DND-41 (cell line): ENCODE measurements around the gene FBXO5.
A peak's percentile ranks its signal among the peaks of the same experiment; 100 is the strongest.

Source experiments
- ATAC-seq: fragments of 200-7000 bp; cut with Tn5 transposase; 3 replicates; pipeline ENCODE4 v1.9.1; 2021; ENCODE audit warnings: low read depth; ENCODE audit not compliant: insufficient read depth
- DNase-seq: peaks from one replicate; pipeline ENCODE4 v3.0.0-alpha.2; 2020
- H2AFZ ChIP-seq: 2 replicates; pipeline ENCODE4 v1.6.0; 2012; ENCODE audit warnings: low read depth, low read length
- H3K27ac ChIP-seq: 2 replicates; pipeline ENCODE4 v1.5.1; 2012; ENCODE audit warnings: low read length, inconsistent platforms
- H3K27me3 ChIP-seq: fragments of 200-600 bp; sonication (generic); 2 replicates; pipeline ENCODE4 v1.6.0; 2012; ENCODE audit warnings: low read length, mild to moderate bottlenecking, inconsistent platforms; ENCODE audit not compliant: insufficient read depth, poor library complexity
- H3K36me3 ChIP-seq: 2 replicates; pipeline ENCODE4 v1.5.1; 2012; ENCODE audit warnings: low read length, inconsistent platforms; ENCODE audit not compliant: insufficient read depth
- H3K4me1 ChIP-seq: 2 replicates; pipeline ENCODE4 v1.5.1; 2012; ENCODE audit warnings: mild to moderate bottlenecking, low read length; ENCODE audit not compliant: insufficient read depth
- H3K4me2 ChIP-seq: 2 replicates; pipeline ENCODE4 v1.6.0; 2012; ENCODE audit warnings: mild to moderate bottlenecking, moderate library complexity, low read length, inconsistent platforms; ENCODE audit not compliant: insufficient read depth
- H3K4me3 ChIP-seq, 2 experiments: fragments of 200-600 bp in 1 of 2; shearing (Covaris generic) in 1 of 2; 2 replicates each; pipeline ENCODE4 v1.5.1; 2012 to 2016; ENCODE audit warnings: inconsistent platforms in 2 of 2, low read length in 2 of 2, mild to moderate bottlenecking in 2 of 2, low read depth in 1 of 2, moderate library complexity in 1 of 2
- H3K79me2 ChIP-seq: 2 replicates; pipeline ENCODE4 v1.6.0; 2012; ENCODE audit warnings: low read length, inconsistent platforms; ENCODE audit not compliant: insufficient read depth
- H3K9ac ChIP-seq: 2 replicates; pipeline ENCODE4 v1.6.0; 2012; ENCODE audit warnings: low read depth, mild to moderate bottlenecking, inconsistent platforms, low read length, moderate library complexity
- H3K9me3 ChIP-seq: 2 replicates; pipeline ENCODE4 v1.5.1; 2012; ENCODE audit warnings: low read length, moderate library complexity, mild to moderate bottlenecking, inconsistent platforms; ENCODE audit not compliant: insufficient read depth, severe bottlenecking
- H4K20me1 ChIP-seq: 2 replicates; pipeline ENCODE4 v1.6.0; 2012; ENCODE audit warnings: low read length; ENCODE audit not compliant: insufficient read depth
- CTCF ChIP-seq: IDR thresholded peaks from 2 replicates; pipeline ENCODE4 v1.5.1; 2012; ENCODE audit warnings: borderline replicate concordance, low read length, moderate library complexity, mild to moderate bottlenecking; ENCODE audit not compliant: poor library complexity, severe bottlenecking; ENCODE audit errors: extremely low read depth
- EZH2 ChIP-seq: IDR thresholded peaks from 3 replicates; pipeline ENCODE4 v1.6.1; 2012; ENCODE audit warnings: borderline replicate concordance, low read depth, mild to moderate bottlenecking, moderate library complexity, low read length, inconsistent platforms; ENCODE audit not compliant: severe bottlenecking

The FBXO5 gene

GRCh38 chr6:152984513-152984872, 1.7 kb upstream of the FBXO5 start:
- Histone ChIP-seq H4K20me1 (peaks cover 27% of the 10 kb centered on the region), H3K36me3 (peaks cover 40% of the 10 kb centered on the region), H3K4me1 (peaks cover 42% of the 10 kb centered on the region), H3K9me3 (no peaks in the 10 kb centered on the region), H3K79me2 (peaks cover 79% of the 10 kb centered on the region), H3K9ac (peak overlapping the region; percentile 100), H3K27me3 (no peaks in the 10 kb centered on the region), H3K27ac (peak overlapping the region; percentile 100), H2AFZ (peak overlapping the region; percentile 22; the same call in 1 of the 2 replicates), H3K4me3 (peak overlapping the region; percentile 79 to 94; a peak in 3 of 4 replicates), H3K4me2 (peak overlapping the region; percentile 63)
- DNase-seq = no peak
- ATAC-seq = no peak
- TF ChIP-seq EZH2 (no peak), CTCF (no peak)

GRCh38 chr6:152983637-152984512, 1.0 kb upstream of the FBXO5 start:
- ATAC-seq (peak; percentile 30), DNase-seq (peak; percentile 78)
- Histone ChIP-seq H3K27me3 (no peaks in the 10 kb centered on the region), H3K9me3 (no peaks in the 10 kb centered on the region), H4K20me1 (peaks cover 33% of the 10 kb centered on the region), H3K79me2 (peaks cover 84% of the 10 kb centered on the region), H3K4me3 (peak overlapping the region; percentile 79 to 94), H3K4me1 (peaks cover 48% of the 10 kb centered on the region), H2AFZ (peak overlapping the region; percentile 78), H3K4me2 (peak overlapping the region; percentile 63), H3K36me3 (peaks cover 46% of the 10 kb centered on the region), H3K9ac (peak overlapping the region; percentile 100), H3K27ac (peak overlapping the region; percentile 100)
- TF ChIP-seq EZH2 = no peak
- no peak for TF ChIP-seq CTCF

GRCh38 chr6:152981989-152982903, 595 bp downstream of the FBXO5 start:
- Histone ChIP-seq H3K79me2 (peaks cover 94% of the 10 kb centered on the region), H3K27me3 (no peaks in the 10 kb centered on the region), H3K27ac (peak overlapping the region; percentile 80), H3K9me3 (no peaks in the 10 kb centered on the region), H3K4me3 (peak overlapping the region; percentile 79 to 94), H2AFZ (peak overlapping the region; percentile 44; the same call in 1 of the 2 replicates), H3K4me2 (peak overlapping the region; percentile 63), H3K9ac (peak overlapping the region; percentile 100), H3K4me1 (peaks cover 62% of the 10 kb centered on the region), H4K20me1 (peaks cover 47% of the 10 kb centered on the region), H3K36me3 (peaks cover 62% of the 10 kb centered on the region)
- peak; percentile 15 for ATAC-seq
- TF ChIP-seq EZH2 = no peak
- TF ChIP-seq CTCF = no peak
- peak; percentile 71 for DNase-seq
